ENCODE results near the gene HUWE1. TPM values are rescaled to one million over a fixed set of nuclear protein-coding genes. Genes with fewer than 3 reads are reported as not detected.

Gene HUWE1
- total RNA-seq, 8 experiments from 2014 or later, result 68.7 to 181 (median 100) TPM

GRCh38 chrX:53715346-53715924, 28.9 kb upstream of the HUWE1 start:
- Histone ChIP-seq H3K4me1 (replicated peaks in 1 of 2) (no peaks in the 10 kb centered on the region), H3K27ac (no peak overlapping the region), H3K4me3 (no peak overlapping the region)
- in situ Hi-C loops (cut with MboI; ENCODE audit: low pct_unique_long_range_greater_than_20kb in 2 of 9, low sequenced_read_pairs in 9 of 9, unreplicated experiment in 9 of 9), result loop anchor here in 1 of 9 experiments (25.0 kb wide), 1 partner anchor 97 kb away; no protein-coding TSS in a partner anchor
- WGBS, 10 experiments, result 33 to 52% methylated on average over 1 to 2 of the region's 3 CpGs; no CpG with 5 or more reads in 8 of the 10 experiments
- no peak for ATAC-seq (replicated peaks in 6 of 8)

GRCh38 chrX:53714580-53715345, 28.2 kb upstream of the HUWE1 start:
- Histone ChIP-seq H3K4me1 (replicated peaks in 1 of 2) (no peaks in the 10 kb centered on the region), H3K27ac (no peak overlapping the region), H3K4me3 (no peak overlapping the region)
- WGBS, 10 experiments, result 20 to 90% (median 29%) methylated on average over 1 to 2 of the region's 4 CpGs; no CpG with 5 or more reads in 7 of the 10 experiments
- ATAC-seq (replicated peaks in 6 of 8), result peak in 1 of 8 experiments; percentile 16
- in situ Hi-C loops (cut with MboI; ENCODE audit: low pct_unique_long_range_greater_than_20kb in 2 of 9, low sequenced_read_pairs in 9 of 9, unreplicated experiment in 9 of 9), result loop anchor here in 1 of 9 experiments (25.0 kb wide), 1 partner anchor 98 kb away; no protein-coding TSS in a partner anchor

DNA sequence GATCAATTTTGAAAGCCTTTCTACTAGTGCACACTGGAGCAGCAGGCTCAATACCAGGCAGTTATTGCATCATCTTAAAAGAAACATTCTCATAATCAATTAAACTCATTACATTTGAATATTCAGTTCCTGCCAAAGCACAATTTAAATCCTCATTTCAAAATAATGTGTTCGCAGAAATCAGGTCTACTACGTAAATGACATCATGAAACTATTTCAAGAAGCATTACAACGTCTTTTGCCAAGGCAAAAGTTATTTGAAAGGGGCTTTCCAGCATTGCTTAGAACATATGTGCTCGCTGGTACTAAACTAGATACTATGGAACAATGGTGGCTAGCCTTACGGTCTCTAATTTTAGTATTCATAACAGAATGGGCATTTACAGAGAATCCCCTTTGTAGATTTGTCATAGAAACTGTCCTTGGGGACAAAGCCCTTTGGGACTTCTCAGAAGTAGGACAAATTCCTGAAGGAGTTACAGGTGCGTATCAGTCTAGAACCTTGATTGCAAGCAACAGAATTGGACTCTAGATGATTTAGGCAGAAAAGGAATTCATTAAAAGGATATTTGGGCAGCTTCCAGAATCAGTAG, 27.6 kb upstream of the HUWE1 start:
- no peak overlapping the region for H3K4me3 ChIP-seq
- 35 to 100% (median 80%) methylated on average over 1 to 6 of the region's 6 CpGs; no CpG with 5 or more reads in 3 of the 10 experiments for WGBS, 10 experiments
- in situ Hi-C loops (cut with MboI; ENCODE audit: low pct_unique_long_range_greater_than_20kb in 2 of 9, low sequenced_read_pairs in 9 of 9, unreplicated experiment in 9 of 9), result loop anchor here in 1 of 9 experiments (25.0 kb wide), 1 partner anchor 98 kb away; no protein-coding TSS in a partner anchor
- peak in 3 of 8 experiments; percentile 39 to 68 (median 41) for ATAC-seq (replicated peaks in 6 of 8)
- no peaks in the 10 kb centered on the region for H3K4me1 ChIP-seq (replicated peaks in 1 of 2)
- no peak overlapping the region for H3K27ac ChIP-seq

- no peak overlapping the region for H3K4me3 ChIP-seq
- 82% methylated on average over 6 of the region's 6 CpGs; no CpG with 5 or more reads in 9 of the 10 experiments for WGBS, 10 experiments
- peak in 1 of 8 experiments; percentile 34 for ATAC-seq (replicated peaks in 6 of 8)
- no peak overlapping the region for H3K27ac ChIP-seq
- in situ Hi-C loops (cut with MboI; ENCODE audit: low pct_unique_long_range_greater_than_20kb in 2 of 9, low sequenced_read_pairs in 9 of 9, unreplicated experiment in 9 of 9), result loop anchor here in 1 of 9 experiments (25.0 kb wide), 1 partner anchor 101 kb away; no protein-coding TSS in a partner anchor
- no peaks in the 10 kb centered on the region for H3K4me1 ChIP-seq (replicated peaks in 1 of 2)
Measured at GRCh38 chrX:53711436-53711835, 24.9 kb upstream of the HUWE1 start.

DNA sequence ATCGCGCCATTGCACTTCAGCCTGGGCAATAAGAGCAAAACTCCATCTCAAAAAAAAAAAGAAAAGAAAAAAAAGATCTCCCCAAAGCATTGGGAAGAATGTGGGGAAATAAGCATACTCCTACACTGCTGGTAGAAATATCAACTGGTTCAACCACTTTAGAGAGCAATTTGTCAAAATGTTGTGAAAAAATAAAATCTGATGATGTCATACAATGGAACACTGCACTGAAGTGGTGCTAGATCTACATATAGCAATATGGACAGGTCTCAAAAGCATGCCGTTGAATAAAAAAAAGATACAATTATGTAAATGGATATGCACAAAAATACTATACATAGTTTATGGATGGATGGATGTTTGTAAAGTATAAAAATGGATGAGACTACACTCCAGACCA, 18.3 kb upstream of the HUWE1 start:
- 7 to 100% (median 80%) methylated on average over 1 of the region's 3 CpGs; no CpG with 5 or more reads in 6 of the 10 experiments for WGBS, 10 experiments
- H3K4me3 ChIP-seq, result no peak overlapping the region
- in situ Hi-C loops (cut with MboI; ENCODE audit: low pct_unique_long_range_greater_than_20kb in 2 of 9, low sequenced_read_pairs in 9 of 9, unreplicated experiment in 9 of 9), result loop anchor here in 1 of 9 experiments (25.0 kb wide), 1 partner anchor 107 kb away; no protein-coding TSS in a partner anchor
- no peaks in the 10 kb centered on the region for H3K4me1 ChIP-seq (replicated peaks in 1 of 2)
- no peak overlapping the region for H3K27ac ChIP-seq
- ATAC-seq (replicated peaks in 6 of 8), result peak in 2 of 8 experiments; percentile 17 to 87

GRCh38 chrX:53704294-53704693, 17.8 kb upstream of the HUWE1 start:
- WGBS, 10 experiments, result 0 to 74% (median 44%) methylated on average over 1 to 3 of the region's 4 CpGs; no CpG with 5 or more reads in 6 of the 10 experiments
- in situ Hi-C loops (cut with MboI; ENCODE audit: low pct_unique_long_range_greater_than_20kb in 2 of 9, low sequenced_read_pairs in 9 of 9, unreplicated experiment in 9 of 9), result loop anchor here in 1 of 9 experiments (25.0 kb wide), 1 partner anchor 108 kb away; no protein-coding TSS in a partner anchor

DNA sequence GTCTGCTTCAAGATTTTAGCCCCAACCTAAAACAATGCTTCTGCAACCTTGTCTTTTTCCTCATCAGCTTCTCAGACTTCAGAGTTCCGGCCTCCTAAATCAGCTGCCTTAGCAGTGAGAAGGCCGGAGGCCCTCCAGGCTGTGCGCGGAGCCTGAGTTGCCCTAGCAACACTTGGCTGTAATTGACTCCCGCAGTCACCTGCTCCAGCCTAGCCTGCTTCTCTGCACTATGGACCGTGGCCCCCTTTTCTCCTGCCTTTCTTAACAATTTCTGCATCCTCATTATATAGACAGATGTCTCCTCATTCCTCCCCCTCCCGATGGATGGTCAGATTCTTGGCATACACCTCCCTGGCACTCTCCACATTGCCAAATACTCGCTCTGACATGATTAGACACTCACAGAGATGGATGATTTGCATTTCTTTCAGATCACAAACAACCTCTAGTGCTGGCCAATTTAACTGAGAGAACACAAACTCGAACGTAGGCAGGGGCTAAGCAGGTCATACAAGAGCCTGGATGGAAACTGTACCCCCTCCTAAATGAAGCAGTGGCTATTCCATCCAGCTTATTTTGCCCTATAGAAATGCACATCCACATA, 9.5 kb upstream of the HUWE1 start:
- H3K27ac ChIP-seq, result peak overlapping the region; percentile 32 to 66
- H3K4me3 ChIP-seq, result no peak overlapping the region
- 0 to 33% (median 16%) methylated on average over 1 to 5 of the region's 10 CpGs; no CpG with 5 or more reads in 5 of the 10 experiments for WGBS, 10 experiments
- peaks cover 10% of the 10 kb centered on the region in 2 donors for H3K4me1 ChIP-seq (replicated peaks in 1 of 2)
- peak in 5 of 8 experiments; percentile 100 for ATAC-seq (replicated peaks in 6 of 8)
- in situ Hi-C loops (cut with MboI; ENCODE audit: low pct_unique_long_range_greater_than_20kb in 2 of 9, low sequenced_read_pairs in 9 of 9, unreplicated experiment in 9 of 9), result no loop called here

More at GRCh38 chrX:53704294-53704693, 17.8 kb upstream of the HUWE1 start:
- no peaks in the 10 kb centered on the region for H3K4me1 ChIP-seq (replicated peaks in 1 of 2)
- no peak overlapping the region for H3K4me3 ChIP-seq
- no peak overlapping the region for H3K27ac ChIP-seq
- no peak for ATAC-seq (replicated peaks in 6 of 8)

DNA sequence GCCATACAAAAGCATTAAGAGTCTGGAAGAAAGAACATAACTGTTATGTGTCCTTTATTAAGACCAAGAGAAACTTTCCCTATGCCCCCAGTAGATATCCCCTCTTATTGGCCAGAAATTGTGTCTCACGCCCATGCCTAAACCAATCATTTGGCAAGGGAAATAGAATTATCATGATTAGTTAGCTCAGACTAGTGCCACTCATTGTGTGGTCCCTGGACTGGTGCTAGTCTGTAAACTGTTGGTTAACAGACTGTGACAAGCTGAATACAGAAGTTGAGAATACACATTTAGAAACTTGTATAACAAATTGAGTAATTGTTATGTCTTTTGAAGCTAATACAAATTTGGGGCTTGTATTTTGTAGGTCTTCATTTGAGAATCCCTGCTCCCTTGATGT, 8.1 kb upstream of the HUWE1 start:
- Histone ChIP-seq H3K4me1 (replicated peaks in 1 of 2) (peaks cover 10% of the 10 kb centered on the region in 2 donors), H3K4me3 (no peak overlapping the region), H3K27ac (no peak overlapping the region)
- in situ Hi-C loops (cut with MboI; ENCODE audit: low pct_unique_long_range_greater_than_20kb in 2 of 9, low sequenced_read_pairs in 9 of 9, unreplicated experiment in 9 of 9), result no loop called here
- no peak for ATAC-seq (replicated peaks in 6 of 8)
- 13 to 60% methylated on average over 1 of the region's 1 CpG; no CpG with 5 or more reads in 8 of the 10 experiments for WGBS, 10 experiments

DNA sequence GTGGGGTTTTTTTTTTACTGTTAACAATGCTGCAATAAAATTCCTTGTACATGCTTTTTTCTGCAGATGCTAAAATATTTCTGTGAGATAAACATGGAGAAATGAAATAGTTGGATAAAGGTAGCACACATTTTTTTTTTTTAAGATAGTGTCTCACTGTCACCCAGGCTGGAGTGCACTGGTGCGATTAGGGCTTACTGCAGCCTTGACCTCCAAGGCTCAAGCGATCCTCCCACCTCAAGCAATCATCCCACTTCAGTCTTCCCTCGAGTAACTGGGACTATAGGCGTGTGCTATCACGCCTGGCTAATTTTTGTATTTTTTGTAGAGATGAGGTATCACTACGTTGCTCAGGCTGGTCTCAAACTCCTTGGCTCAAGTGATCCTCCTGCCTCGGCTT, 1.8 kb upstream of the HUWE1 start:
- 75 to 89% (median 80%) methylated on average over 1 to 6 of the region's 7 CpGs; no CpG with 5 or more reads in 7 of the 10 experiments for WGBS, 10 experiments
- ATAC-seq (replicated peaks in 6 of 8), result no peak
- Histone ChIP-seq H3K4me1 (replicated peaks in 1 of 2) (no peaks in the 10 kb centered on the region), H3K27ac (no peak overlapping the region), H3K4me3 (no peak overlapping the region)
- in situ Hi-C loops (cut with MboI; ENCODE audit: low pct_unique_long_range_greater_than_20kb in 2 of 9, low sequenced_read_pairs in 9 of 9, unreplicated experiment in 9 of 9), result no loop called here

GRCh38 chrX:53685711-53686110, 808 bp downstream of the HUWE1 start:
- no peak for ATAC-seq (replicated peaks in 6 of 8)

GRCh38 chrX:53684415-53685192, 1.9 kb downstream of the HUWE1 start:
- Histone ChIP-seq H3K4me3 (peak overlapping the region; percentile 54 to 91 (median 64)), H3K4me1 (replicated peaks in 1 of 2) (no peaks in the 10 kb centered on the region), H3K27ac (peak overlapping the region; percentile 88)
- 0 to 22% (median 5%) methylated on average over 1 to 17 of the region's 18 CpGs; no CpG with 5 or more reads in 1 of the 10 experiments for WGBS, 10 experiments
- in situ Hi-C loops (cut with MboI; ENCODE audit: low pct_unique_long_range_greater_than_20kb in 2 of 9, low sequenced_read_pairs in 9 of 9, unreplicated experiment in 9 of 9), result no loop called here
- ATAC-seq (replicated peaks in 6 of 8), result no peak

More at GRCh38 chrX:53685711-53686110, 808 bp downstream of the HUWE1 start:
- H3K4me1 ChIP-seq (replicated peaks in 1 of 2), result no peaks in the 10 kb centered on the region
- WGBS, 10 experiments, result 0 to 15% (median 0%) methylated on average over 1 to 4 of the region's 4 CpGs; no CpG with 5 or more reads in 7 of the 10 experiments
- peak overlapping the region; percentile 88 to 91 for H3K27ac ChIP-seq
- H3K4me3 ChIP-seq, result peak overlapping the region; percentile 54 to 91 (median 64)
- in situ Hi-C loops (cut with MboI; ENCODE audit: low pct_unique_long_range_greater_than_20kb in 2 of 9, low sequenced_read_pairs in 9 of 9, unreplicated experiment in 9 of 9), result no loop called here
